Measurements from ENCODE around the gene ZNF385D.
"Not testable (repeated sequence)": the region's sequence is repeated elsewhere in the genome, so short reads cannot be mapped to it uniquely, and the experiment has no call there.

ZNF385D gene

DNA sequence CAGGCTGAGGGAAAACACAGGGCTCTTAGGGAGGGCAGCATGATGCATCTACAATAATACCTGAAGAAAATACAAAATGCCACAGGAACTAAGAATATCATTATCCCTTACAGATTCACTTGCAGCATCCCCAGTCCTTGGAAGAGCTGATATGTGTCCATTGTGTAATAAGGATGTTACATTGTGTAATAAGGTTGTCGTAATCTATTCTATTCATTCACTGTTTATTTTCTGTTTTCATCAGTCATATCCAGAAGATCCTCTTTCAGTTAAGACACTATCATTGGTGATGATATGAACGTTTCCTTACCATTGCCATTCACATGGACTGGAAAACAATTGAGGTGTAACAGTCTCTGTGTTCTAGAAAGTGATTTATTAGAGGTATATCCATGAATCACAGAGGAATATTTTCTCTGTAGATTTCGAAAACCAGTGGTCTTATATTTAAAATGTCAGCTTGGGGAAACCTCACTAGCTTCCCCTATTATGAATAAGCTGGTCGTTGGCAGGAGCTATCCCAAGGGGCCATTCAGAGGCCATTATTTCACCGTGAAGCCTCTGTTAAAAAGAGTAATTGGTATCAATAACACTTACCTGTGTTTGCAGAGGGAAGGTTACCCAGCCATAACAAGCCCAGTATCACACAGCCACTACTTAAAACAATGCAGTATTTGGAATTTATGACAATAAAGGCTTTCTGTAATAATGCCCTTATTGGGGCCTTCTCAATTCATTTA, 241.1 kb downstream of the ZNF385D start:
- TF ChIP-seq, protein P1, sequence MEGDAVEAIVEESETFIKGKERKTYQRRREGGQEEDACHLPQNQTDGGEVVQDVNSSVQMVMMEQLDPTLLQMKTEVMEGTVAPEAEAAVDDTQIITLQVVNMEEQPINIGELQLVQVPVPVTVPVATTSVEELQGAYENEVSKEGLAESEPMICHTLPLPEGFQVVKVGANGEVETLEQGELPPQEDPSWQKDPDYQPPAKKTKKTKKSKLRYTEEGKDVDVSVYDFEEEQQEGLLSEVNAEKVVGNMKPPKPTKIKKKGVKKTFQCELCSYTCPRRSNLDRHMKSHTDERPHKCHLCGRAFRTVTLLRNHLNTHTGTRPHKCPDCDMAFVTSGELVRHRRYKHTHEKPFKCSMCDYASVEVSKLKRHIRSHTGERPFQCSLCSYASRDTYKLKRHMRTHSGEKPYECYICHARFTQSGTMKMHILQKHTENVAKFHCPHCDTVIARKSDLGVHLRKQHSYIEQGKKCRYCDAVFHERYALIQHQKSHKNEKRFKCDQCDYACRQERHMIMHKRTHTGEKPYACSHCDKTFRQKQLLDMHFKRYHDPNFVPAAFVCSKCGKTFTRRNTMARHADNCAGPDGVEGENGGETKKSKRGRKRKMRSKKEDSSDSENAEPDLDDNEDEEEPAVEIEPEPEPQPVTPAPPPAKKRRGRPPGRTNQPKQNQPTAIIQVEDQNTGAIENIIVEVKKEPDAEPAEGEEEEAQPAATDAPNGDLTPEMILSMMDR (conservative IDR thresholded peaks at IDR 0.05; ENCODE audit: low read length): no peak
- no peak overlapping the region for H3K4me3 ChIP-seq (ENCODE audit: low read length)
- DNase-seq (ENCODE audit: low read depth): peak; percentile 30

DNA sequence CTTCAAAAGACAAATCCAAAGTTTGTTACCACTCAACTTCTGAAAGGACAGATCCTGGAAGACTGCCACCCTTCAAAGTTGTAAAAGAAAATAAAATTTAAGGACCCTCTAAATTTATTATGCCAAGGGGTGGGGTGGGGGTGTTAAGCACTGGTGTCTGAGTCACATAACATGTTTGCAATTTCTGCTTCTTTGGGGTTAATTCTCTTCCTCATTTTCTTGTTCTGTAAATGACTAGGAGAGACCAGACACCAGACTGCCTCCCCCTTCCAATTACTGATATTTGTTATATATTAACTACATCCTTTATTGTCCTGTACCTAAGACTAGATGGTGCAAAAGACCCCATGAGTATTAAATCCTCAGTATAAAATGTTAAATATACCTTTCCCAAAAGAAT, 242.8 kb downstream of the ZNF385D start:
- no peak for DNase-seq (ENCODE audit: low read depth)
- H3K4me3 ChIP-seq (ENCODE audit: low read length): no peak overlapping the region
- TF ChIP-seq, protein P1 (conservative IDR thresholded peaks at IDR 0.05; ENCODE audit: low read length): no peak

DNA sequence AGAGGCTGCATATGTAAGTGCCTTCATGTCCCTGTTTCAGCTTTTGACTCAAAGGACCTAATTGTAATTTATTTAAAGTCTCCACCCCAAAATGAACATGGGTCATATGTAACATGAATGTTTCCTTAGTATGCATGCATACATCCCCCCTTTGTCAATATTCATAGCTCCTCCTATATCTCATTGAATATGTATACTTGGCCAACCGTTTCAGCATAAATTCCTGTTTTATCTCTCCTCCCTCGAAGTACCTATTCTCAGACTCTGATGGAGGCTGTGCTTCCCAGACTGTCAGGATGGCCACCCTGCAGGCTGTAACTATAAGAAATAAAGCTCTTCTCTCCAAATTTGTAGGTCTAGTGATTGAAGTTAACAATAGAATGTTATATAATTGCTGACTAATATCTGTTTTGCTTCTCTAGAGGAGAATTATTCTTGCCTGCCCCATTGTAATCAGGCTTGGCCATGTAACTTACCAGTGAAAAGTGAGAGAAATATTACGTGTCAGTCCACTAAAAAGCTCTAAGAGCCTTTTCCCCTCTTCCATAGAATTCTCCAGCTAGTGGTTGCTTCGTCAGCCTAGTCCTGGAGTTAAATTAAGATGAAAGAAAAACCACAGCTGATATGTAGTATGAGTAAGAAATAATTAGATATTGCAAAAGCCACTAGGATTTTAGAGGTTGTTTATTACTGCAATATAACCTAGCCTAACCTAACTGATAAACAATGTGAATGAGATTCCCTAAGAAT, 245.1 kb downstream of the ZNF385D start:
- H3K4me3 ChIP-seq (ENCODE audit: low read length): no peak overlapping the region
- TF ChIP-seq, protein P1 (conservative IDR thresholded peaks at IDR 0.05; ENCODE audit: low read length): no peak
- no peak for DNase-seq (ENCODE audit: low read depth)

DNA sequence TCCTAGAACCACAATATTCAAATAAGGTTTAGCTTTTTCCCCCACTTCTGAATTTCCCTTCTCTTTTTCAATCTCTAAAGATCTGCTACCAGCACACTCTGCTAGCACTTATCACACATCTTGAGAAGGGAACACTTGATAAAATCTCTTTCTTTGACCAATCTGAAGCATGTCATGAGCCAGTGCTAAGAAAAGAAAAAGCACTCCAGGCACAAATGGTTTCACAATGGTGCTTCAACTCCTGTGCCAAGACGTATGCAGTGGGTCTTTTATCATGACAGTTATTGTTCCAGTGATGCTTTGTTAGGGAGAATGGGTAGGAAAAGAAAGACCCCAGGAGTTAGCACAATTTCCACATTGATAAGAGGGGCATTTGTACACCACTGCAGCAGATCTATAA, 248.4 kb downstream of the ZNF385D start:
- TF ChIP-seq, protein P1 (conservative IDR thresholded peaks at IDR 0.05; ENCODE audit: low read length): no peak
- no peak for DNase-seq (ENCODE audit: low read depth)
- H3K4me3 ChIP-seq (ENCODE audit: low read length): no peak overlapping the region

DNA sequence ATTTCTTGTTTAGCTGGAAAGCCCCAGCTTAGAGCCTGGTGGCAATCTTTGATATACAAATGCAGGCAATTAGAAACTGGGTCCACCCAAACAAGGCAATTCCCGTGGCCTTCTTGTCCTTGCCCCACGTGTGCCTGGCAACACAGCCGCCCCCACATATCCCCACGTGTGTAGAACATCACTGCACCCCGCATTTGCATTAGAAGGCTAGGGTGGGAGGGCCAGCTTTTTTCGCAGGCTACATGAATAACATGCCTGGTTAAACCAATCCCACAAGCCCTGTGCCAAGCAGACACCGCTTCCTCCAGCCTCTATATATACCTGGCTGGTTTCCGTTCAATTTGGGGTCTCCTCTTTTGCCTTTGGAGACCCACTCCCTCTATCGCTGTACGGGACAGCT, 250.2 kb downstream of the ZNF385D start:
- DNase-seq (ENCODE audit: low read depth): no peak
- TF ChIP-seq, protein P1 (conservative IDR thresholded peaks at IDR 0.05; ENCODE audit: low read length): no peak
- H3K4me3 ChIP-seq (ENCODE audit: low read length): no peak overlapping the region

DNA sequence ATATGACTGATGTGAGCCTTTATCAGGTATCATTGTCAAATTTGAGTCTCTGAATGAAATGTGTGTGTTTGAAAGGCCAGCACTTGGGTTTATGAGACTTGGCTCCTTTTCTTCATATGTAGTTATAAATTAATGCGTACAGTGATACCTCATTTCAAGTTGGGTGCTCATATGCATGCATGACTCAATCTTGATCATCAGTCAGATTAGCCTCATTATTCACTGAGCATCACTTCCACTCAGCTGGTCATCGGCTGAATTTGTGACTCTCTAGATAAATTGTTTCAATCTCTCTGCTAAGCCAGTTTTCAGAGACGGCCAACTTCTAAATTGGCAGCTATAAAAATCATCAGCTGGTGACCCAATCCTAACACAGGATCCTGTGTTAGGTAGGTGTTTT, 260.3 kb downstream of the ZNF385D start:
- not testable (repeated sequence) for DNase-seq (ENCODE audit: low read depth); H3K4me3 ChIP-seq (ENCODE audit: low read length)

DNA sequence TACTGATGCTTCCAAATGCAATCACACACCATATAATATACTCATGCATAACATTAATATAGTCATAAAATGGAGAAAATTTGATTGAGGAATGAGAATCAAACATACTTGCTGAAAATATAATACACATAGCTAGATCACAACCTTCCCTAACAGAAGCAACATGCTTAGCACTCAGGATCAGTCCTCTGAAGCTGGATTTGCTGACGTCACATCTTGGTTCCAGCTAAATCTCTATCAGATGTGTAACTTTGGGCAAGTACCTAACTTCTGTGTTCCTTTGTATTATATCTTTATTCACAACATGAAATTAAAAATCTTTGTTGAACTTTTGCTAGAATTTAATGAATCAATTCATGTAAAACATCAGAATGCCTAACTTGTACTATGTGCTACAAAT, 263.5 kb downstream of the ZNF385D start:
- TF ChIP-seq, protein P1 (conservative IDR thresholded peaks at IDR 0.05; ENCODE audit: low read length): no peak
- DNase-seq (ENCODE audit: low read depth): no peak
- H3K4me3 ChIP-seq (ENCODE audit: low read length): no peak overlapping the region

DNA sequence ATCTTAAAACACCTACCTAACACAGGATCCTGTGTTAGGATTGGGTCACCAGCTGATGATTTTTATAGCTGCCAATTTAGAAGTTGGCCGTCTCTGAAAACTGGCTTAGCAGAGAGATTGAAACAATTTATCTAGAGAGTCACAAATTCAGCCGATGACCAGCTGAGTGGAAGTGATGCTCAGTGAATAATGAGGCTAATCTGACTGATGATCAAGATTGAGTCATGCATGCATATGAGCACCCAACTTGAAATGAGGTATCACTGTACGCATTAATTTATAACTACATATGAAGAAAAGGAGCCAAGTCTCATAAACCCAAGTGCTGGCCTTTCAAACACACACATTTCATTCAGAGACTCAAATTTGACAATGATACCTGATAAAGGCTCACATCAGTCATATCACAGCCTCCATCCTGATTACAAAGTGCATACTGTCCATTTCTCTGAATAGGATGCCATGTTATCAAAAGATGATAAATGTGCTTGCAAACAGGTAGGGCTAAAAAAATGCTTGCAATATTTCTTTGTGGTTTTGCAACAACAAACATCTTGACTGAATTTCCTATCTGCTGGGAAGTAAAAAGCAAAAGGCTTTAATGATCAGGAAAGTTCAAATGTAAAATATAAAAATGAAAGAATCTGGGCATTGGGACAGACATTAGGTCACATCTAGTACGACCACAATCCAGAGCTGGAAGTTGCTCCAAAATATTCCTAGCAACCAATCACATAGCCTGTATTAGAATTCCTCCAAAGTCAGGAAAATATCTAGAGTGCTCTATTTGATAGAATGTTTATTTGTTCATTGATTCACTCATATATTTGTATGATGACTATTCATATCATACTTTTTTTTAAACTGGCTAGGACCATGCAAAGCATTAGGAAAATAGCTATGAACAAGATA, 264.7 kb downstream of the ZNF385D start:
- H3K4me3 ChIP-seq (ENCODE audit: low read length): not testable (repeated sequence)
- peak; percentile 41 for DNase-seq (ENCODE audit: low read depth)

Measured in AG10803 (cell line).